ENCODE data around the gene SERPINB11. TPM values are rescaled to one million over a fixed set of nuclear protein-coding genes. Genes with fewer than 3 reads are reported as not detected.

Gene SERPINB11
- total and polyA plus RNA-seq, 12 donors, result 0.07 TPM; not detected in 11

GRCh38 chr18:63677500-63678225, 25.1 kb upstream of the SERPINB11 start:
- H3K36me3 ChIP-seq (replicated peaks in 1 of 2), result no peaks in the 10 kb centered on the region
- H3K9me3 ChIP-seq (replicated peaks in 1 of 3), result no peaks in the 10 kb centered on the region
- intact Hi-C loops (cut with DNase I), result no loop called here
- no peaks in the 10 kb centered on the region for H3K27me3 ChIP-seq
- 54 to 62% (median 58%) methylated on average over 5 of the region's 5 CpGs for WGBS, 4 donors
- H3K27ac ChIP-seq, result no peak overlapping the region
- no peak overlapping the region for H3K4me3 ChIP-seq
- no peaks in the 10 kb centered on the region for H3K4me1 ChIP-seq (replicated peaks in 1 of 2)
- TF ChIP-seq CTCF (IDR thresholded peaks at IDR 0.05), result no peak
- no peak for TF ChIP-seq POLR2A (IDR thresholded peaks at IDR 0.05)
- no peak for DNase-seq

DNA sequence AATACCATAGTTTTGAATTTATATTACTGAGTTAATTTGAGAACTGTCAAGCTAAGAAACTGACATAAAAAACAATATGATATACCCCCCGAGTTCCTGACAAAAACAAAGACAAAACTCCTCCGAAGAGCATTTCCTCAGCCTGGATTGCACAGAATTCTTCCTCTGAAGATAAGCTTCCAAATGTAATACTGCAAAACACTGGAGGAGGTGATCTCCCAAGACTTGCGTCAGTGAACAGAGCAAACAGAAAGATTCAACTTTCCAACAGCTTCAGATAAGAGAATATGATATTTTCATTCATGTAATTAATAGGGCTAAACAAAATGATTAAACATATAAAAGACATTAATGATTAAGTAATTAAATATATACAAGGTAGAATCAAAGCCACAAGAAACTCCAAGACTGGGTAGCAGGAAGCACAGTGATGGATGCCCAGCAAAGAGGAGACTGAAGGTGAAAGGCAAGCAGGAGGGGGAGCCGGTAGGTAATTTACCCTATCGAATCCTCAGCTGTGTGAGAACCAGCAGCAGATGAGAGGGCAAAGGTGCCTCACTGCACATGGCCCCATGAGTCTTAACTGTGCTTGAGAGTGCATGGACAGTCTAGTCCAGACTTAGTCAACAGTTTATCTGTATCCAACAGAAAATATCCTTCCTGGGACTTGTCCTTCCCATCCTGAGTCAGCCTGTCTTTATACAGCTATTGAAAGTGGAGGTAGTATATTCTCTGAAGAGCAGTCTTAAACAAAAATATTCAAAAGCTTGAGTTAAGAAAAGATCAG, 22.7 kb upstream of the SERPINB11 start:
- intact Hi-C loops (cut with DNase I), result no loop called here
- 58 to 70% (median 61%) methylated on average over 5 of the region's 5 CpGs for WGBS, 4 donors
- no peaks in the 10 kb centered on the region for H3K27me3 ChIP-seq

DNA sequence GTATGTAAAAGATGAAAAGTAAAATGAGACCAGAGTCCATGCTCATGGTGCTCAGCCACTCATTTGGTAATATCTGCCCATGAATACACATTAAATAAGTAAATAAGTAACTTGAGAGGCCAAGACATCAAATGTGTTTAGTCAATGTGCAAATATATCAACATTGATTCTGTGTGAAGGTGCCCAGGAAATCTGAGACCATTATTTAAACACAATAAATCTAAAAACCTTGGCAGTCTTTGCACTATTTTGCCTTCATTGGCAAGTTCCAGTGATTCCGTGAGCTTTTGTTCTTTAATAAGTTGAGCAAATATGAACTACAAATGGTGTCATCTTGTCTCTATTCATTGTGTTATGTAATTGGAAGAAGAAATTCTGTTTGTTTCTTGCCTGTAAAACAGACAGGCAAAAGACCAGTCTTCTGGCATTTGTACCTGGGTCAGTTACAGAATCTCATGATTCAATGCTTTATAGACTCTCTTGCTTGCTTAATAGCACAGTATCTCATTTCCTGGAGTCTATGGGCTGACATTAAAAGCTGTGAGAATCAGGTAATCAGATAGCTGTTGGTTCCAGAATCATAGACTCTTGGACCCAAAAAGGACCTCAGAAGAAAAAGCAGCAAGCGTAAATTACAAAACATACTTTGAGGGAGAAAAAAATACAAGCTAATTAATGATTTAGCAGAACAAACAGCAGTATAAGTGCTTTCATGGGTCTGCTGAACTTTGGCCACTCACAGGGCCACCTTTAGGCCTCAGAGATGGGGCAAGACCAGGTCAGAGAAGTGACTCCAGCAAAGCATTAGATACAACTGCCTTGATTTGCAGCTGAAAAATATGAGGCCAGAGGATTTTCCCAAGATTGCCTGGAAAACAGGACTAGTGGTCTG, 21.1 kb upstream of the SERPINB11 start:
- no peak overlapping the region for H3K4me3 ChIP-seq
- TF ChIP-seq POLR2A (IDR thresholded peaks at IDR 0.05), result no peak
- no peak for TF ChIP-seq CTCF (IDR thresholded peaks at IDR 0.05)
- H3K4me1 ChIP-seq (replicated peaks in 1 of 2), result no peaks in the 10 kb centered on the region
- no peaks in the 10 kb centered on the region for H3K9me3 ChIP-seq (replicated peaks in 1 of 3)
- no peak overlapping the region for H3K27ac ChIP-seq
- intact Hi-C loops (cut with DNase I), result no loop called here
- 68 to 86% (median 81%) methylated on average over 2 of the region's 2 CpGs for WGBS, 4 donors
- H3K27me3 ChIP-seq, result no peaks in the 10 kb centered on the region
- DNase-seq, result no peak
- H3K36me3 ChIP-seq (replicated peaks in 1 of 2), result no peaks in the 10 kb centered on the region

More for the DNA sequence above, 22.7 kb upstream of the SERPINB11 start:
- Histone ChIP-seq H3K4me1 (replicated peaks in 1 of 2) (no peaks in the 10 kb centered on the region), H3K27ac (no peak overlapping the region), H3K9me3 (replicated peaks in 1 of 3) (no peaks in the 10 kb centered on the region), H3K36me3 (replicated peaks in 1 of 2) (no peaks in the 10 kb centered on the region), H3K4me3 (no peak overlapping the region)
- no peak for DNase-seq
- TF ChIP-seq CTCF (IDR thresholded peaks at IDR 0.05) (no peak), POLR2A (IDR thresholded peaks at IDR 0.05) (no peak)

DNA sequence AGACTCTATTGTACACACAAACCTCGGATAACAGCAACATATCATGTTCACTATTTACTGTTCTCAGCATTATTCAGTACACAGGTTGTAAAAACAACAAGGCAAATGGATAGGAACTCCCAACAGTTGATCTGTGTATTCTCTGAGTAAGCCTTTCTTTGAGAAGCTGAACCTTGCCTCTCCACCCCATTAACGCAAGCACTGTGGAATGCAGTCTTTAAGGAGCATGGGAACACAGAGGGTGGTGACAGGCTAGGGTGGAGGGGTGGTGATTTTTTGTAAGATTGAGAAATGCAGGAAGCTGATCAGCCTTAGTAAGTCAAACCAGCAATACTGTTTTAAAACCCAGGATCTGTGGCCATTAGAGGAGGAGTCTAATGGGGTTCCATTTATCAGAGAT, 19.6 kb upstream of the SERPINB11 start:
- intact Hi-C loops (cut with DNase I), result no loop called here
- Histone ChIP-seq H3K4me1 (replicated peaks in 1 of 2) (no peaks in the 10 kb centered on the region), H3K27me3 (no peaks in the 10 kb centered on the region), H3K27ac (no peak overlapping the region), H3K36me3 (replicated peaks in 1 of 2) (no peaks in the 10 kb centered on the region), H3K4me3 (no peak overlapping the region), H3K9me3 (replicated peaks in 1 of 3) (no peaks in the 10 kb centered on the region)
- WGBS, 4 donors, result 17 to 30% (median 25%) methylated on average over 2 of the region's 2 CpGs
- DNase-seq, result no peak
- TF ChIP-seq CTCF (IDR thresholded peaks at IDR 0.05), result no peak
- no peak for TF ChIP-seq POLR2A (IDR thresholded peaks at IDR 0.05)

Data from adrenal gland (tissue), 12 donors.